Measurements from ENCODE around the gene RNU5D-1. TPM values are rescaled to one million over a fixed set of nuclear protein-coding genes. Genes with fewer than 3 reads are reported as not detected.

RNU5D-1 gene
- total and polyA plus RNA-seq, 10 of the 15 experiments (the other 5 are each of a cell fraction or from before 2014, with no cell fraction given) = not detected

- intact Hi-C loops (cut with micrococcal nuclease; ENCODE audit: unreplicated experiment) = loop anchor here (5.0 kb wide), 2 partner anchors 577 to 767 kb away; partner anchors contain the start of gene TESK2
- H3K9me3 ChIP-seq (replicated peaks; ENCODE audit: control insufficient read depth, insufficient read depth, low read length) = no peaks in the 10 kb centered on the region
- H3K4me2 ChIP-seq (ENCODE audit: control insufficient read depth, insufficient read depth) = no peak overlapping the region
- TF ChIP-seq IKZF1 (conservative IDR thresholded peaks at IDR 0.05) (no peak), NFXL1 (IDR thresholded peaks at IDR 0.05; ENCODE audit: borderline replicate concordance) (no peak), LARP7 (IDR thresholded peaks at IDR 0.05) (no peak), HDAC2 (IDR thresholded peaks at IDR 0.05) (no peak), TBL1XR1 (IDR thresholded peaks at IDR 0.05; ENCODE audit: low read depth, low read length) (no peak), CHD2 (IDR thresholded peaks at IDR 0.05; ENCODE audit: borderline replicate concordance, low read depth, low read length) (no peak), ZSCAN29 (IDR thresholded peaks at IDR 0.05) (no peak)
- DNase-seq (ENCODE audit: low read depth, low spot score) = no peak
- no peak overlapping the region for H2AFZ ChIP-seq (ENCODE audit: control insufficient read depth, low read depth, low read length)
- SMC1A ChIA-PET (ENCODE audit: uncharacterized antibody, unreplicated experiment) = no interaction called here
- POLR2A ChIA-PET = interaction anchor here (0.6 to 1.0 kb wide), 3 partner anchors 11 to 575 kb away, joined by 3 to 6 read pairs (median 3); no protein-coding TSS in a partner anchor
- H3K79me2 ChIP-seq (ENCODE audit: control insufficient read depth, insufficient read depth, low read length) = no peaks in the 10 kb centered on the region
- no peaks in the 10 kb centered on the region for H3K36me3 ChIP-seq (ENCODE audit: control insufficient read depth in 2 of 2, insufficient read depth in 2 of 2, low read length in 1 of 2)
- no peaks in the 10 kb centered on the region for H3K27me3 ChIP-seq (replicated peaks in 1 of 2; ENCODE audit: control insufficient read depth in 2 of 2, insufficient read depth in 2 of 2, low read length in 1 of 2)
- H3K27ac ChIP-seq (ENCODE audit: control insufficient read depth, insufficient read depth) = no peak overlapping the region
- BruUV-seq (replicated peaks) = no TSS peak
- in situ Hi-C loops (cut with MboI) = no loop called here
- H3K4me1 ChIP-seq (ENCODE audit: control insufficient read depth, insufficient read depth, low read length) = peaks cover 29% of the 10 kb centered on the region
- FAIRE-seq = no peak
- CTCF ChIA-PET = interaction anchor here (8.9 kb wide), 1 partner anchor 8 kb away, joined by 175 read pairs; no protein-coding TSS in a partner anchor
- H3K4me3 ChIP-seq = no peak overlapping the region
- RAD21 ChIA-PET (ENCODE audit: unreplicated experiment) = no interaction called here
- H3K9ac ChIP-seq (ENCODE audit: control insufficient read depth, insufficient read depth, low read length) = no peak overlapping the region
- no peak for ATAC-seq
- no peaks in the 10 kb centered on the region for H4K20me1 ChIP-seq (ENCODE audit: control insufficient read depth, insufficient read depth)
- WGBS (ENCODE audit: insufficient coverage, insufficient replicate concordance, low lambda C conversion rate, missing lambda C conversion rate) = 88% methylated on average over 27 of the region's 27 CpGs
These were observed 5.8 kb downstream of the RNU5D-1 start for GRCh38 chr1:44724955-44725698.
